Cardiac muscle cell (in vitro differentiated cells and primary cell): ENCODE data around the gene XYLT1. TPM values are rescaled to one million over a fixed set of nuclear protein-coding genes. Genes with fewer than 3 reads are reported as not detected.

Experiments
- DNase-seq, 2 donors: peaks; one replicate each; pipeline versions ENCODE4 v3.0.0 to v3.0.0-alpha.2; 2010 to 2017; ENCODE audit warnings: low read depth in 1 of 2, low spot score in 1 of 2
- H3K27ac ChIP-seq: fragments of 200-600 bp; sonication (generic); 2 replicates; pipeline ENCODE4 v1.5.1; 2016
- H3K27me3 ChIP-seq: fragments of 200-600 bp; sonication (generic); 2 replicates; pipeline ENCODE4 v1.6.0; 2016; ENCODE audit warnings: control low read depth
- H3K36me3 ChIP-seq: fragments of 200-600 bp; sonication (generic); 2 replicates; pipeline ENCODE4 v1.5.1; 2016; ENCODE audit warnings: control low read depth
- H3K4me1 ChIP-seq: fragments of 200-600 bp; sonication (generic); 2 replicates; pipeline ENCODE4 v1.8.1; 2017; ENCODE audit warnings: low read depth, mild to moderate bottlenecking, mixed run types
- H3K4me3 ChIP-seq: fragments of 200-600 bp; sonication (generic); 2 replicates; pipeline ENCODE4 v1.5.1; 2016; ENCODE audit warnings: mild to moderate bottlenecking
- H3K9me3 ChIP-seq: fragments of 200-600 bp; sonication (generic); 2 replicates; pipeline ENCODE4 v1.5.1; 2017; ENCODE audit warnings: low read depth, mild to moderate bottlenecking, control low read depth
- polyA plus RNA-seq: library from polyadenylated mRNA; unstranded; fragments of >200 nt; fragmentation: Nextera tagmentation; extraction: Ambion mirVana; gene quantifications from 2 replicates; pipeline ENCODE4 v1.2.1, GENCODE V29; 2016
- total RNA-seq: library from RNA; depleted of rRNA; stranded (reverse); fragments of >200 nt; gene quantifications from 2 replicates; pipeline ENCODE4 v1.2.3, GENCODE V29; 2016
- TF ChIP-seq, protein P1 (sequence below): IDR thresholded peaks from 2 replicates; pipeline ENCODE4 v1.5.1; 2012; ENCODE audit warnings: low read depth, mild to moderate bottlenecking, low read length

XYLT1 gene
- total and polyA plus RNA-seq, 2 experiments from 2014 or later: 3.1 to 7.2 TPM

DNA sequence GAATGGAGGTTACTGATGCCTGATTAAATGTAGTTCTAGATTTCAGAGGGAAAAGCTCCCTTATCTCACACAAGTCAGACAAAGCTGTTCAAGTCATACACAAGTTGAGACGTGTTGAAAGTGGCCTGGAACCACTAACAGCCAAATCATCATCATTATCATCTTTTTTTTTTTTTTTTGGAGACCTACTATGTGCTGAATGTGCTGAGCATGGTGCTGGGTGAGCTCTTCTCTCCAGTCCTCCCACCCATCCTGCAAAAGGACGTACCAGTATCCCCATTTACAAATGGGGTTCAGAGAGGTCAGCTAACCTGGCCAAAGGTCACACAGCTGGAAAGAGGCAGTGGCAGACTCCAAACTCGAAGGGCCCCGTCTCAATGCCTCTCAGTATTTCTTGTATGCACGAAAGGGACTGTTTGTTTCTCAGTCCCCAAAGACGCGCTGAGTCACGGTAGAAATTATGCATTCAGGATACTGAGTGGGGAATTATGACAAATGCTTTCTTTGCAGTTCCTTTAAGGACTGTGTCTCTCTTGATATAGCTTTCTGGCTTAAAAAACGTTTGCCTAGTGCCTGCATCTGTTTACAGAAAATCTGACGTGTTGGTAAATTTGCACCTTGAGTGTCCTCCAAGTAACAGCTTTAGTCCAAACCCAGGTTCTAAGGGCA, 235.5 kb downstream of the XYLT1 start:
- TF ChIP-seq, protein P1, sequence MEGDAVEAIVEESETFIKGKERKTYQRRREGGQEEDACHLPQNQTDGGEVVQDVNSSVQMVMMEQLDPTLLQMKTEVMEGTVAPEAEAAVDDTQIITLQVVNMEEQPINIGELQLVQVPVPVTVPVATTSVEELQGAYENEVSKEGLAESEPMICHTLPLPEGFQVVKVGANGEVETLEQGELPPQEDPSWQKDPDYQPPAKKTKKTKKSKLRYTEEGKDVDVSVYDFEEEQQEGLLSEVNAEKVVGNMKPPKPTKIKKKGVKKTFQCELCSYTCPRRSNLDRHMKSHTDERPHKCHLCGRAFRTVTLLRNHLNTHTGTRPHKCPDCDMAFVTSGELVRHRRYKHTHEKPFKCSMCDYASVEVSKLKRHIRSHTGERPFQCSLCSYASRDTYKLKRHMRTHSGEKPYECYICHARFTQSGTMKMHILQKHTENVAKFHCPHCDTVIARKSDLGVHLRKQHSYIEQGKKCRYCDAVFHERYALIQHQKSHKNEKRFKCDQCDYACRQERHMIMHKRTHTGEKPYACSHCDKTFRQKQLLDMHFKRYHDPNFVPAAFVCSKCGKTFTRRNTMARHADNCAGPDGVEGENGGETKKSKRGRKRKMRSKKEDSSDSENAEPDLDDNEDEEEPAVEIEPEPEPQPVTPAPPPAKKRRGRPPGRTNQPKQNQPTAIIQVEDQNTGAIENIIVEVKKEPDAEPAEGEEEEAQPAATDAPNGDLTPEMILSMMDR: no peak
- Histone ChIP-seq H3K27ac (no peak overlapping the region), H3K36me3 (no peaks in the 10 kb centered on the region)

DNA sequence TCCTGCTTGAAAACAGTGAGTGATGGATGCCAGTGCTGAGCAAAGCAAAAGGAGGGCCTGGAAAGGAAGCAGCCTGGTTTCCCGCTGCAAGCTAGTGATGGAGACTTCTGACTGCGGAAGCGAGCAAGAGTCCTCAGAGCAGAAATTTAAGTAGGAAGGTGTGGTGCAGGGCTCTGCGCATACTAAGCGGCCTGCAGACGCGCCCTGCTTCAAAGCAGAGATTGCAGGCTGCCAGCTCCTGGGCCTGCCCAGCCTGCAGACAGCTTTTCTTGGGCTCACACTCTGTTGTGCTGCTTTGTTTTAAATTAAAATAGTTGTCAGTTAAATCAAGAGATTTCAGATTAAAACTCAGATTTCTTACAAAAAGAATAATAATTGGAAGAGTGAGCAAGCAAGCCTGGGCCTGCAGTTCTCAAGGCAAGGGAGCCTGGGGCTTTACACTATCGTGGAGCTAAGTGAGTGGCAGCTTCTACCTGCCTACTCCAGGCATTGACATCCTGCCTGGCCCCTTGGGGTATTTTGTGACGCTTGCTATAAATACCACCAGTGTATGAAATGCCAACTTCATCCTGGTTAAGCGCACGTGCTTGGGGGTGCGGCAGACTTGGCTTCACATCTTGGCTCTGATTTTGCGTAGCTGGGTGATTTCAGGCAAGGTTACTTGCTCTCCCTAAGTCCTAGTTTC, 237.3 kb downstream of the XYLT1 start:
- no peak overlapping the region for H3K27ac ChIP-seq
- no peak overlapping the region for H3K4me3 ChIP-seq
- DNase-seq: no peak
- no peaks in the 10 kb centered on the region for H3K36me3 ChIP-seq
- no peaks in the 10 kb centered on the region for H3K27me3 ChIP-seq
- TF ChIP-seq, protein P1: no peak
- no peaks in the 10 kb centered on the region for H3K9me3 ChIP-seq
- no peaks in the 10 kb centered on the region for H3K4me1 ChIP-seq

More for the DNA sequence above, 235.5 kb downstream of the XYLT1 start:
- no peak for DNase-seq
- no peaks in the 10 kb centered on the region for H3K27me3 ChIP-seq
- no peak overlapping the region for H3K4me3 ChIP-seq
- no peaks in the 10 kb centered on the region for H3K4me1 ChIP-seq
- H3K9me3 ChIP-seq: no peaks in the 10 kb centered on the region

GRCh38 chr16:17232487-17232886, 238.3 kb downstream of the XYLT1 start:
- DNase-seq: no peak
- no peaks in the 10 kb centered on the region for H3K27me3 ChIP-seq
- TF ChIP-seq, protein P1: no peak
- H3K27ac ChIP-seq: no peak overlapping the region
- no peak overlapping the region for H3K4me3 ChIP-seq
- H3K4me1 ChIP-seq: no peaks in the 10 kb centered on the region
- H3K9me3 ChIP-seq: no peaks in the 10 kb centered on the region
- H3K36me3 ChIP-seq: no peaks in the 10 kb centered on the region

DNA sequence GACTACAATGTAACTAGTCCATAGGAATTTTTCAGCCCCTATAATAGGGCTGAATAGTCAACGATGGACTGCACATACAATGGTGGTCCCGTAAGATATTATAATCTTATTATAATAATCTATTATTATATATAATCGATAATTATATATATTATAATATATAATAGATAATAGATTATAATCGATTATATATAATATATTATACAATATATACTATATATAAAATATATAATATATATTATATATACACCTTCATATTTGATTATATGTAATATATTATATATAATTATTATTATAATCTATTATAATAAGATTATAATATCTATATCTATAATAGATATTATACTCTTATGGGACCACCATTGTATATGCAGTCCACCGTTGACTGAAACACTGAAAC, 238.8 kb downstream of the XYLT1 start:
- TF ChIP-seq, protein P1: no peak
- Histone ChIP-seq H3K4me3 (no peak overlapping the region), H3K4me1 (no peaks in the 10 kb centered on the region), H3K27ac (no peak overlapping the region), H3K36me3 (no peaks in the 10 kb centered on the region), H3K9me3 (no peaks in the 10 kb centered on the region), H3K27me3 (no peaks in the 10 kb centered on the region)
- no peak for DNase-seq

DNA sequence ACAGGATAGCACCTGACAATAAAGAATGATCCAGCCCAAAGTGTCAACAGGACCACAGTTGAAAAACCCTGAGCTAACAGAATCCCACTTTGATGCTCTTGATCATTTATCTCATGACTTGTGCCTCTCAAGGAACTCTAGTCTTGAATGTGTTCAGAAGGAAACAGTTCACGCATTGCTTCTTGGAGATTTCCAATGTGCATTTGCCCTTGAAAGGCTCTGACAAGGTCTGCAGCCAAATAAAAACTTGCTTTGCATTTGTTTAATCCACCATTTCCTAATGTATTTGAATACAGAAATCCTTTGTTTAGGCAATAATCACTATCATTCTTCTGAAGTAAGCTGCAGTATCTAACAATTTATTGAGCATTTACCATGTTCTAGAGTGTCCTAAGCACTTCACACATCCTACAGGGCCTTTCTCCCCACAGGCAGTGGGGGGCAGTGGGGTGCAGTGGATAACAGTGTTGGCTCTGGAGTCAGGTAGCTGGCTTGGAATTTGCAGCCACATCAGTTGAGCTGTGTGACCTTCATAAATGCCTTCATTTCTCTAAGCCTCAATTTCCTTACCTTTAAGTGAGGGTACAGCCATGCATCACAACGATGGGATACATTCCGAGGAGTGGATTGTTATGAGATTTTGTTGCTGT, 239.7 kb downstream of the XYLT1 start:
- no peak for DNase-seq
- no peak overlapping the region for H3K27ac ChIP-seq
- no peaks in the 10 kb centered on the region for H3K27me3 ChIP-seq
- TF ChIP-seq, protein P1: no peak
- no peaks in the 10 kb centered on the region for H3K9me3 ChIP-seq
- H3K4me3 ChIP-seq: no peak overlapping the region
- no peaks in the 10 kb centered on the region for H3K4me1 ChIP-seq
- no peaks in the 10 kb centered on the region for H3K36me3 ChIP-seq
